ENCODE measurements around the gene DIP2A.

DIP2A gene

GRCh38 chr21:46544824-46545223 is 86.1 kb downstream of the DIP2A start:
- no peaks in the 10 kb centered on the region for H3K4me1 ChIP-seq (ENCODE audit: low read length)
- H3K9me3 ChIP-seq (ENCODE audit: insufficient read depth, low read length), result no peaks in the 10 kb centered on the region
- no peak overlapping the region for H3K4me3 ChIP-seq (ENCODE audit: low read length)
- no peak overlapping the region for H3K4me2 ChIP-seq (ENCODE audit: low read length)
- H3K79me2 ChIP-seq (ENCODE audit: low read length), result no peaks in the 10 kb centered on the region
- TF ChIP-seq EZH2phosphoT487 (IDR thresholded peaks at IDR 0.05; ENCODE audit: low read depth) (no peak), CTCF (IDR thresholded peaks at IDR 0.05; ENCODE audit: low read depth, low read length) (no peak)
- no peak overlapping the region for H2AFZ ChIP-seq (ENCODE audit: low read depth, low read length)
- peaks cover 6% of the 10 kb centered on the region for H3K36me3 ChIP-seq (replicated peaks; ENCODE audit: low read depth, low read length)
- H3K9ac ChIP-seq (ENCODE audit: low read length), result no peak overlapping the region
- H4K20me1 ChIP-seq (ENCODE audit: insufficient read depth, low read length), result no peaks in the 10 kb centered on the region
- no peak overlapping the region for H3K27ac ChIP-seq (ENCODE audit: low read length)
- H3K27me3 ChIP-seq (ENCODE audit: low read depth, low read length), result no peaks in the 10 kb centered on the region

GRCh38 chr21:46545363-46545762 is 86.7 kb downstream of the DIP2A start:
- no peaks in the 10 kb centered on the region for H3K79me2 ChIP-seq (ENCODE audit: low read length)
- H3K9ac ChIP-seq (ENCODE audit: low read length), result no peak overlapping the region
- H3K4me3 ChIP-seq (ENCODE audit: low read length), result no peak overlapping the region
- H3K9me3 ChIP-seq (ENCODE audit: insufficient read depth, low read length), result no peaks in the 10 kb centered on the region
- H3K36me3 ChIP-seq (replicated peaks; ENCODE audit: low read depth, low read length), result peaks cover 6% of the 10 kb centered on the region
- no peaks in the 10 kb centered on the region for H4K20me1 ChIP-seq (ENCODE audit: insufficient read depth, low read length)
- H3K4me1 ChIP-seq (ENCODE audit: low read length), result no peaks in the 10 kb centered on the region
- no peaks in the 10 kb centered on the region for H3K27me3 ChIP-seq (ENCODE audit: low read depth, low read length)
- H2AFZ ChIP-seq (ENCODE audit: low read depth, low read length), result no peak overlapping the region
- no peak overlapping the region for H3K27ac ChIP-seq (ENCODE audit: low read length)
- no peak overlapping the region for H3K4me2 ChIP-seq (ENCODE audit: low read length)
- TF ChIP-seq EZH2phosphoT487 (IDR thresholded peaks at IDR 0.05; ENCODE audit: low read depth) (no peak), CTCF (IDR thresholded peaks at IDR 0.05; ENCODE audit: low read depth, low read length) (no peak)

- Histone ChIP-seq H2AFZ (ENCODE audit: low read depth, low read length) (no peak overlapping the region), H3K79me2 (ENCODE audit: low read length) (no peaks in the 10 kb centered on the region), H3K27me3 (ENCODE audit: low read depth, low read length) (no peaks in the 10 kb centered on the region), H4K20me1 (ENCODE audit: insufficient read depth, low read length) (no peaks in the 10 kb centered on the region), H3K9me3 (ENCODE audit: insufficient read depth, low read length) (no peaks in the 10 kb centered on the region), H3K4me1 (ENCODE audit: low read length) (no peaks in the 10 kb centered on the region), H3K36me3 (replicated peaks; ENCODE audit: low read depth, low read length) (peaks cover 10% of the 10 kb centered on the region), H3K27ac (ENCODE audit: low read length) (no peak overlapping the region), H3K9ac (ENCODE audit: low read length) (no peak overlapping the region), H3K4me3 (ENCODE audit: low read length) (no peak overlapping the region), H3K4me2 (ENCODE audit: low read length) (no peak overlapping the region)
- TF ChIP-seq EZH2phosphoT487 (IDR thresholded peaks at IDR 0.05; ENCODE audit: low read depth), result no peak
- no peak for TF ChIP-seq CTCF (IDR thresholded peaks at IDR 0.05; ENCODE audit: low read depth, low read length)
Observed at GRCh38 chr21:46545911-46546310, 87.2 kb downstream of the DIP2A start.

GRCh38 chr21:46546799-46547198 is 88.1 kb downstream of the DIP2A start:
- Histone ChIP-seq H3K9me3 (ENCODE audit: insufficient read depth, low read length) (no peaks in the 10 kb centered on the region), H3K79me2 (ENCODE audit: low read length) (no peaks in the 10 kb centered on the region), H3K36me3 (replicated peaks; ENCODE audit: low read depth, low read length) (peaks cover 10% of the 10 kb centered on the region), H3K4me2 (ENCODE audit: low read length) (no peak overlapping the region), H3K27me3 (ENCODE audit: low read depth, low read length) (no peaks in the 10 kb centered on the region), H3K9ac (ENCODE audit: low read length) (no peak overlapping the region), H3K4me1 (ENCODE audit: low read length) (no peaks in the 10 kb centered on the region), H4K20me1 (ENCODE audit: insufficient read depth, low read length) (no peaks in the 10 kb centered on the region), H3K4me3 (ENCODE audit: low read length) (no peak overlapping the region), H3K27ac (ENCODE audit: low read length) (no peak overlapping the region), H2AFZ (ENCODE audit: low read depth, low read length) (no peak overlapping the region)
- TF ChIP-seq EZH2phosphoT487 (IDR thresholded peaks at IDR 0.05; ENCODE audit: low read depth) (no peak), CTCF (IDR thresholded peaks at IDR 0.05; ENCODE audit: low read depth, low read length) (no peak)

Data from OCI-LY3 (cell line).